ENCODE data around the gene PKNOX2.

The PKNOX2 gene

DNA sequence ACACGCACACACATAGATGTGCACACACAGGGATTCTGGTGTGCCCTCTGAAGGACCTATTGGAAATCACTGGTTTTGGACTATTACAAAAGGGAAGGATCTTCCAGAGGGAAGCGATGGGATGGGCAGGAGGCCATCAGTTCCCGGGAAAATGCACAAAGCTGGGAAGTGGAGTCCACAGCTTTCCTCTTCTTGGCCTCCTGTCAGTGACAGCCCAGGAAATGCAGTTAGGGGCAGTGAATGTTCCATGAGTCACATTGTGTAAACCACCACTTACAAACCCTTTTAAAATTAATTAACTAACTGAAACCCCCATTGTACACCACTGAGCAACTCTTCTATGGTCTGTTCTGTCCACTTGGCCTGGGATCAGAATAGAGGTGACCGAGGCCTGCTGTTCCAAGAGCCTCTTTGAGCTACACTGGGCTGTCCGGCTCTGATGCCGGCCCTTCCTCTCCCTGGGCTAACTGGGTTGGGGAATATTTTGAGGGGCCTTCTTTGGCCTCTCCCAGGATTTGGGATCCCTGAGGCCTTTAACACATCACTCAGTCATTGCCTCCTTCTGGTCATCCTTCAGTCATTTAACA lies 193.8 kb downstream of the PKNOX2 start:
- DNase-seq (ENCODE audit: low spot score) = no peak

- no peak for DNase-seq (ENCODE audit: low spot score)
These were observed 194.6 kb downstream of the PKNOX2 start for GRCh38 chr11:125359130-125359529.

GRCh38 chr11:125360066-125360465 lies 195.5 kb downstream of the PKNOX2 start:
- DNase-seq (ENCODE audit: low spot score) = no peak

DNA sequence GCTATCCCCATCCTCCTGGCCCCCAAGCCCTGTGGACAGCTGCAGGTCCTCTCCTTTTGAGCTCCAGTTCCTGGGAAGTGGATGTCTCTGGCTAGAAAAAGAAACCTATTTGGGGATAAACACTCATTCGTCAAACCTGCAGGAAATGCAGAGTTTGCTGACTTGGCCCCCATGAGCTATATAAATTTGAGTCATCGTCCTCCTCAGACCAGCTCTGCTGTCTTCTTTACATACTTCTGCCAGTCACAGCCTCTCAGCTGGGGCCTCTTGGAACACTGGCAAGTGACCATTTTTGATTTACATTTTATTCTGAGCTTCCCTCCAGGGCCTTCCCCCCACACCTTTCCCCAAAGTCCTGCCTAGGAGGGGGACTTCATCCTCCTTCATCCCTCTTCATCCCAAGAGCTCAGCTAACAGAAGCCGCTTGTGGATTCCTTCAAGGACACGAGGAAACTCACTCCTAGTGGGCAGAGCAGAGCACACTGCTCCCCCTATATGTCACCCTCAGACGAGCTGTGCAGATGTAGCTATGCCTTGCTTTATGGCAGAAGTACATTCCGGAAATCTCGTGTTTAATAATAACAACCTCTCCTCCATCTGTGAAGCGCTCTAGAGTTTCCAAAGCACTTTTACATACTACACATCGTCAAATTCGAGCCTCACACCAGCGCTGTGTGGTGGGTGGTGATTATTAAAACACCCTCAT lies 199.7 kb downstream of the PKNOX2 start:
- no peak for DNase-seq (ENCODE audit: low spot score)

DNA sequence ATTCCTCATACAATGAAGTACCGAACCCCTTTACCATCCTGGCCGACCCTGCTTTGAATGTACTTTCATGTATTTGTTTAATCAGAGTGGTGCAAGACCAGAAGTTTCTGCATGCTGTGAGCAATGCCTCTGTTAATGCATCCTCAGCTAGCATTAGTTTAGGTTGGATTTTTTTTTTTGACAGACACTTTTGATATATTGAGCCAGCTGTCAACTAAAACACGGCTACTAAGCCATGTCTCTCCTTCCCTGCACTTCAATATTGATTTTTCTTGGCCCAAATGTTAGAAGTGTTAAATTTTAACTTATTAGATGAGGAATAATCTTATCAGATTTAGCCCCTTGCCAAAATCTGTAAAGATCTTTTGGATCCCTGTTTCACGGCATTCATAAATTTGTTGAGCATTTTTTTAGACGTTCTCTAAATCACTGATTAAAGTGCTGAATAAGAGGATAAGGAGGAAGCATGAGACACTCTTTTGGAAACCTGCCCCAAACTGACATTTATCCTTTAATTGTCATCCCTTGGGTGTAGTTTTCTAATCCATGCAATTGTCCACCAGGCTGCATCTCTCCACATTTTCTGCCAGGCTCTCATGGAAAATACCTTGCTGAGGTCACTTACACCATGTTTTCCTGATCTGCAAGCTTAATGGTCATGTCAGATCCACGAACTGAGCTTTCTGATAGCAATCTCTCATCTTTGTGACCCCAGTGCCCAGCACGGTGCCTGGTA lies 200.8 kb downstream of the PKNOX2 start:
- no peak for DNase-seq (ENCODE audit: low spot score)

GRCh38 chr11:125367710-125368109 lies 203.2 kb downstream of the PKNOX2 start:
- DNase-seq (ENCODE audit: low spot score) = no peak

- no peak for DNase-seq (ENCODE audit: low spot score)
These were observed 204.2 kb downstream of the PKNOX2 start for GRCh38 chr11:125368757-125369156.

DNA sequence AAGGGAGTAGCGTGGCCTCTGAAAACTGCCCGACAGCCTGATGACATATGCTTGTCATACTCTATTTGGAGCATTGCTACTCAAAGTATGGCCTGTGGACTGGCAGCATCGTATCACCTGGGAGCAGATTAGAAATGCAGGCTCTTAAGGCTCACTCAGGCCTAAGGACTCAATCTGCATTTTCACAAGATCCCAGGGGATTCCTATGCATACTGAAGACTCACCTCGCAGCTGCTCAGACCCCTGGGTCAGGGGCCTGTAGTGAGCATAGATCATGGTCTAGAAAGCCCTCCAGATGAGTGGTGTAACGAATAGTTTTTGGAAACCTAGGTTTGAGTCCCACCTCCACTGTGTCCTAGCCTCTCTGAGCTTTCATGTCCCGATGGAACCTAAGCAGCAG lies 205.3 kb downstream of the PKNOX2 start:
- no peak for DNase-seq (ENCODE audit: low spot score)

- DNase-seq (ENCODE audit: low spot score) = no peak
These were observed 206.2 kb downstream of the PKNOX2 start for GRCh38 chr11:125370561-125371389.

- DNase-seq (ENCODE audit: low spot score) = no peak
These were observed 206.9 kb downstream of the PKNOX2 start for GRCh38 chr11:125371431-125371935.

GRCh38 chr11:125372088-125372487 lies 207.5 kb downstream of the PKNOX2 start:
- no peak for DNase-seq (ENCODE audit: low spot score)

DNA sequence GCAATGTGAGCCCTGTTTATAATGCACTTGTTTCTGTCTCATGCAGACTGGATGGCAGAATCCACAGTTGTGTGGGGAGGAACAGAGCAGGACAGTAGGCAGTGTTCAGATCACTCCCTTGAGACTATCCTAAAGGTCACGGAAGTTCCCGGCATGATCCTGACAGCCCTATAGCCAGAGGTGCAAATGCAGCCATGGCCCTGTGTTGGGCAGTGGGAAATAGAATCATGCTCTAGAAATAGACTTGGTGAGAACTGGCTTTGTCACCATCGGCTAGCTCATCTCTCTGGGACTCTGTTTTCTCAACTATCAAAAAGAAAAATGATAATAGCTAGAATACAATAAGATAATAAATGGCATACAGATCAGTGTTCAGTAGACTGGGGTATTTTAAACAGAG lies 208.4 kb downstream of the PKNOX2 start:
- no peak for DNase-seq (ENCODE audit: low spot score)

- no peak for DNase-seq (ENCODE audit: low spot score)
These were observed 209.2 kb downstream of the PKNOX2 start for GRCh38 chr11:125373426-125374391.

DNA sequence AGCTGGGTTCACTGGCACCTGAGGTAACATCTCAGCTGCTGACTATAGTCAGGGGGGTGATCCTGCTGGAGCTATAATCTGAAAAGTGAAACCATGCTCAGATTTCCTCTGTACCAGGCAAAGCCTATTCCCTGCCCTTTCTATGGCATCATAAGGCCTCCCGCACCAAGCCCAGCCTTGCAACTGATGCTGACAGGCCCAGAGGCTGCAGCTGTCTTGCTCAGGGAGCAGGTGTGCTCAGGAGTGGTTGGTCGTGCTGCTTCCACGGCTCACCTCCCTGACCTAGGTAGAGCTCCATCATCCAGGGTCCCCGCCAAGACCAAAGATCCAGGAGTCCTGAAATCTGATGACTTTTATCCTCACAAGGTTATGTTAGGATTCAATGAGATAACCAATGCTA lies 209.8 kb downstream of the PKNOX2 start:
- DNase-seq (ENCODE audit: low spot score) = no peak

- no peak for DNase-seq (ENCODE audit: low spot score)
These were observed 210.6 kb downstream of the PKNOX2 start for GRCh38 chr11:125375146-125375545.

GRCh38 chr11:125376117-125376516 lies 211.6 kb downstream of the PKNOX2 start:
- DNase-seq (ENCODE audit: low spot score) = no peak

- DNase-seq (ENCODE audit: low spot score) = no peak
These were observed 212.3 kb downstream of the PKNOX2 start for GRCh38 chr11:125376856-125377255.

GRCh38 chr11:125378083-125378482 lies 213.5 kb downstream of the PKNOX2 start:
- DNase-seq (ENCODE audit: low spot score) = no peak

DNA sequence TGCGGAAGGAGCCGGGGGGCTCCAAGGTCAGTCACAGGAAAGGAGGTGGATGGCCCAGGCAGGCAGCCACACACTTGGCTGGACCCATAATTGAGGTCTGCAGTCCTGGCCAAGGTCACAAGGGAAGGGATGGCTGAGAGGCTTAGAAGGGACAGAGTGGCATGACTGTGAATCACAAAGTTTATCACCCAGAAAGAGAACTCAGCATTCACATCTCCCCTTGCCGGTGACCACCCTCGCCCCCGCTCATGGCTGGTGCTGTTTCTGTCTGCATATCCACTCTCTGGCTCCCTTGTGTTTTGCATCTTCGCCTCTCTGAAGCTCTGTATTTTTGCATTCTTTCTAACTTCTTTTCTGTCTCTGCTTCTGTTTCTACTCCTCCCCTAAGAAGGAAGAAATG lies 214.0 kb downstream of the PKNOX2 start:
- no peak for DNase-seq (ENCODE audit: low spot score)

DNA sequence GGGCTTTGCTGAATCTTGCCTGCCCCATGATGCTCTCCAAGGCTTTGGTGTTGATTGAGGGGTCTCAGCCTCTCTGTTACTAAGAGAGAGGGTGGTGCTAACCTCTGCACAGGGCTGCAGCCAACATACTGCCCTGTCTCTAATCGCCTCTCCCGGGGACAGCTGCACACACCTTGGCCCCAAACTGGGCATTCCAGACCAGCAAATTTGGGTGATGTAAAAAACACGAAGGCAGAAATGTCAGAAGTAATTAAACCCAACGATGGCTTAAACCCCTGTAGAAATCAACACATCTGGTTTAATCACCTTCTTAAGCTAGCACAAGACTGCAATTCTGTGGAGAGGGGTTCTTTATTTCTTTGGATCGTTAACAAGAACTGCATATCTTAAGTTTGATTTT lies 215.0 kb downstream of the PKNOX2 start:
- no peak for DNase-seq (ENCODE audit: low spot score)

- DNase-seq (ENCODE audit: low spot score) = no peak
These were observed 215.4 kb downstream of the PKNOX2 start for GRCh38 chr11:125379981-125380380.
